Astrocyte (in vitro differentiated cells and primary cell): ENCODE data around the gene CFAP119. TPM values are rescaled to one million over a fixed set of nuclear protein-coding genes. Genes with fewer than 3 reads are reported as not detected.

Experiments used
- DNase-seq: peaks from one replicate; pipeline ENCODE4 v3.0.0-alpha.2; 2010; ENCODE audit warnings: low read depth
- FAIRE-seq: peaks from 2 replicates; lab custom pipeline; 2011; peaks lifted over from hg19 to GRCh38; lab: Jason Lieb, UNC
- H2AFZ ChIP-seq: 2 replicates; pipeline ENCODE4 v1.6.0; 2012; ENCODE audit warnings: low read depth, low read length, inconsistent platforms
- H3K27ac ChIP-seq: 2 replicates; pipeline ENCODE4 v1.5.1; 2011; ENCODE audit warnings: low read depth, low read length, inconsistent platforms
- H3K27me3 ChIP-seq: 2 replicates; pipeline ENCODE4 v1.6.0; 2011; ENCODE audit warnings: low read length, inconsistent platforms; ENCODE audit not compliant: insufficient read depth
- H3K36me3 ChIP-seq: 2 replicates; pipeline ENCODE4 v1.5.1; 2011; ENCODE audit warnings: low read length, inconsistent platforms; ENCODE audit not compliant: insufficient read depth
- H3K4me1 ChIP-seq: 2 replicates; pipeline ENCODE4 v1.5.1; 2011; ENCODE audit warnings: low read length, inconsistent platforms; ENCODE audit not compliant: insufficient read depth
- H3K4me2 ChIP-seq: 2 replicates; pipeline ENCODE4 v1.6.0; 2012; ENCODE audit warnings: low read length, inconsistent platforms
- H3K4me3 ChIP-seq: 2 replicates; pipeline ENCODE4 v1.5.1; 2011; ENCODE audit warnings: low read depth, mild to moderate bottlenecking, low read length, inconsistent platforms; ENCODE audit not compliant: insufficient read depth
- H3K79me2 ChIP-seq: 2 replicates; pipeline ENCODE4 v1.6.0; 2012; ENCODE audit warnings: mild to moderate bottlenecking, low read length, inconsistent platforms; ENCODE audit not compliant: insufficient read depth
- H3K9ac ChIP-seq: 2 replicates; pipeline ENCODE4 v1.6.0; 2012; ENCODE audit warnings: mild to moderate bottlenecking, low read length, inconsistent platforms
- H3K9me3 ChIP-seq: 2 replicates; pipeline ENCODE4 v1.5.1; 2012; ENCODE audit warnings: low read depth, mild to moderate bottlenecking, low read length, inconsistent platforms; ENCODE audit not compliant: insufficient read depth
- H4K20me1 ChIP-seq: 2 replicates; pipeline ENCODE4 v1.6.0; 2012; ENCODE audit warnings: low read length, inconsistent platforms; ENCODE audit not compliant: insufficient read depth
- H3K27ac Mint-ChIP-seq: one replicate; pipeline ENCODE4 v1.8.0; 2021; ENCODE audit warnings: mild to moderate bottlenecking, mixed read lengths; ENCODE audit not compliant: unreplicated experiment
- H3K27me3 Mint-ChIP-seq: one replicate; pipeline ENCODE4 v1.8.0; 2021; ENCODE audit warnings: low read depth, mixed read lengths; ENCODE audit not compliant: unreplicated experiment
- H3K36me3 Mint-ChIP-seq: one replicate; pipeline ENCODE4 v1.8.0; 2021; ENCODE audit warnings: low read depth, mixed read lengths; ENCODE audit not compliant: unreplicated experiment
- H3K4me1 Mint-ChIP-seq: one replicate; pipeline ENCODE4 v1.8.0; 2021; ENCODE audit warnings: low read depth, mixed read lengths; ENCODE audit not compliant: unreplicated experiment
- H3K4me3 Mint-ChIP-seq: one replicate; pipeline ENCODE4 v1.8.0; 2021; ENCODE audit warnings: mild to moderate bottlenecking, moderate library complexity, mixed read lengths; ENCODE audit not compliant: unreplicated experiment
- H3K9me3 Mint-ChIP-seq: one replicate; pipeline ENCODE4 v1.8.0; 2021; ENCODE audit warnings: mild to moderate bottlenecking, mixed read lengths; ENCODE audit not compliant: unreplicated experiment
- EZH2 ChIP-seq: IDR thresholded peaks from 2 replicates; pipeline ENCODE4 v1.6.1; 2012; ENCODE audit warnings: mild to moderate bottlenecking, low read length, inconsistent platforms; ENCODE audit not compliant: insufficient read depth
- total RNA-seq: library from RNA; stranded (reverse); gene quantifications from 2 replicates; pipeline ENCODE4 v1.2.1, GENCODE V29; 2021
- TF ChIP-seq, protein P1 (sequence below): IDR thresholded peaks from 2 replicates; pipeline ENCODE4 v1.5.1; 2011; ENCODE audit warnings: low read depth, mild to moderate bottlenecking, inconsistent platforms, low read length, moderate library complexity; ENCODE audit not compliant: insufficient read depth

CFAP119 gene
- total RNA-seq, 1 donor from 2014 or later, result 4.0 TPM

GRCh38 chr16:30793508-30794069 lies 31.7 kb upstream of the CFAP119 start:
- Mint-ChIP-seq H3K4me1 (no peaks in the 10 kb centered on the region), H3K9me3 (no peaks in the 10 kb centered on the region), H3K4me3 (no peak overlapping the region), H3K27ac (no peak overlapping the region), H3K36me3 (no peaks in the 10 kb centered on the region), H3K27me3 (peaks cover 21% of the 10 kb centered on the region)
- FAIRE-seq (no peak), DNase-seq (no peak)
- Histone ChIP-seq H3K9ac (no peak overlapping the region), H3K4me2 (no peak overlapping the region), H3K4me1 (no peaks in the 10 kb centered on the region), H3K36me3 (no peaks in the 10 kb centered on the region), H4K20me1 (no peaks in the 10 kb centered on the region), H2AFZ (no peak overlapping the region), H3K79me2 (no peaks in the 10 kb centered on the region), H3K27ac (no peak overlapping the region), H3K9me3 (no peaks in the 10 kb centered on the region), H3K4me3 (no peak overlapping the region), H3K27me3 (no peaks in the 10 kb centered on the region)
- no peak for TF ChIP-seq EZH2
- TF ChIP-seq, protein P1, sequence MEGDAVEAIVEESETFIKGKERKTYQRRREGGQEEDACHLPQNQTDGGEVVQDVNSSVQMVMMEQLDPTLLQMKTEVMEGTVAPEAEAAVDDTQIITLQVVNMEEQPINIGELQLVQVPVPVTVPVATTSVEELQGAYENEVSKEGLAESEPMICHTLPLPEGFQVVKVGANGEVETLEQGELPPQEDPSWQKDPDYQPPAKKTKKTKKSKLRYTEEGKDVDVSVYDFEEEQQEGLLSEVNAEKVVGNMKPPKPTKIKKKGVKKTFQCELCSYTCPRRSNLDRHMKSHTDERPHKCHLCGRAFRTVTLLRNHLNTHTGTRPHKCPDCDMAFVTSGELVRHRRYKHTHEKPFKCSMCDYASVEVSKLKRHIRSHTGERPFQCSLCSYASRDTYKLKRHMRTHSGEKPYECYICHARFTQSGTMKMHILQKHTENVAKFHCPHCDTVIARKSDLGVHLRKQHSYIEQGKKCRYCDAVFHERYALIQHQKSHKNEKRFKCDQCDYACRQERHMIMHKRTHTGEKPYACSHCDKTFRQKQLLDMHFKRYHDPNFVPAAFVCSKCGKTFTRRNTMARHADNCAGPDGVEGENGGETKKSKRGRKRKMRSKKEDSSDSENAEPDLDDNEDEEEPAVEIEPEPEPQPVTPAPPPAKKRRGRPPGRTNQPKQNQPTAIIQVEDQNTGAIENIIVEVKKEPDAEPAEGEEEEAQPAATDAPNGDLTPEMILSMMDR, result no peak

DNA sequence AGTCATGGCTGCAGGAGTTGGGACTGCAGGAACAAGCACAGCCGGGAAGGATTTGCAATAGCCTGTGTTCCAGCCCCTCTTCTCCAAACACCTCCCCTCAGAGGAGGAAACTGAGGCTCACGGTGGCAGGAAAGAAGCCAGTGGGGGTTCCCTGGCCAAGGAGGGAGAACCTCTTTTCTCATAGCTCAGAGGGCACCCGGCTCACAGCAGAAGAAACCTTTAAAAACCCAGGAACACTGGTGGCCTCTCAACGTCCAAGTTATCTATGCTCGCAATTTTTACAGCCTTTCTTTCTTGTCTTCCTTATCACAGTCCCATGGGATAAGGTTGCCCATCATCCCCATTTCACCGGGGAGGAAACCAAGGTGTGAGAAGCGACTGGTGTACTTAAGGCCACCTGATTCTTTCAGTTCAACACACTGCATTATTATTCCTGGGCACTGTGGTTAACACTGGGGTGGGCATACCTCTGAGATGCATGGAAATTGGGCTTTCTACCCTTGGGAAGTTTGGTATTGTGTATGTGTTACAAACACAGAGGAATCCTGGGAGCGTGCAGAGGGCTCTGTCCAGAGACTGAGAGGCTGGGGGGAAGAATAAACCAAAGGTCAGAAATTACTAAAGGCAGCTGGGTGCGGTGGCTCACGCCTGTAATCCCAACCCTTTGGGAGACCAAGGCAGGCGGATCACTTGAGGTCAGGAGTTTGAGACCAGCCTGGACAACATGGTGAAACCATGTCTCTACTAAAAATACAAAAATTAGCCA lies 25.9 kb upstream of the CFAP119 start:
- peaks cover 7% of the 10 kb centered on the region for H3K36me3 Mint-ChIP-seq
- peak overlapping the region; percentile 86 for H3K4me3 Mint-ChIP-seq
- H4K20me1 ChIP-seq, result peaks cover 13% of the 10 kb centered on the region
- H3K27ac Mint-ChIP-seq, result peak overlapping the region; percentile 81
- FAIRE-seq (no peak), DNase-seq (no peak)
- H3K27ac ChIP-seq, result peak overlapping the region; percentile 83
- peak overlapping the region; percentile 93 for H2AFZ ChIP-seq
- H3K4me1 Mint-ChIP-seq, result peaks cover 4% of the 10 kb centered on the region
- no peaks in the 10 kb centered on the region for H3K9me3 Mint-ChIP-seq
- peaks cover 39% of the 10 kb centered on the region for H3K79me2 ChIP-seq
- H3K9ac ChIP-seq, result peak overlapping the region; percentile 96
- H3K27me3 ChIP-seq, result no peaks in the 10 kb centered on the region
- peaks cover 12% of the 10 kb centered on the region for H3K4me1 ChIP-seq
- no peaks in the 10 kb centered on the region for H3K9me3 ChIP-seq
- H3K4me3 ChIP-seq, result peak overlapping the region; percentile 87
- peaks cover 11% of the 10 kb centered on the region for H3K27me3 Mint-ChIP-seq
- H3K36me3 ChIP-seq, result no peaks in the 10 kb centered on the region
- TF ChIP-seq, protein P1, result no peak
- TF ChIP-seq EZH2, result no peak
- peak overlapping the region; percentile 99 for H3K4me2 ChIP-seq
